CD4-positive, alpha-beta T cell (primary cell): ENCODE results near the gene NMD3. TPM values are rescaled to one million over a fixed set of nuclear protein-coding genes. Genes with fewer than 3 reads are reported as not detected.

Experiments
- ATAC-seq: fragments of 200-7000 bp; cut with Tn5 transposase; one replicate; pipeline ENCODE4 v1.10.0; 2022; ENCODE audit warnings: mild to moderate bottlenecking; ENCODE audit not compliant: poor library complexity
- CTCF ChIA-PET: fragments of 350-600 bp; sonication (Branson Sonifier 250); formaldehyde crosslinking; loops from one replicate; lab custom pipeline; 2021; ENCODE audit warnings: antibody characterized with exemption, inconsistent platforms; lab: Charles Lee
- POLR2A ChIA-PET: fragments of 350-600 bp; sonication (Branson Sonifier 250); formaldehyde crosslinking; loops from one replicate; lab custom pipeline; 2021; ENCODE audit warnings: antibody characterized with exemption, inconsistent platforms; lab: Charles Lee
- DNase-seq, 14 experiments: peaks; one replicate each; pipeline ENCODE4 v3.0.0-alpha.2; 2013 to 2020; ENCODE audit warnings: mixed read lengths in 2 of 14
- H3K27ac ChIP-seq, 2 donors: one replicate each; pipeline versions ENCODE4 v1.5.1 to v1.7.0; 2013; ENCODE audit warnings: low read length in 2 of 2, low read depth in 1 of 2, mild to moderate bottlenecking in 1 of 2
- H3K27me3 ChIP-seq, 2 experiments: 1 replicate in 1 of 2; 2 replicates in 1 of 2; pipeline versions ENCODE4 v1.6.1 to v1.7.0; 2013; ENCODE audit warnings: low read length in 2 of 2, control low read depth in 1 of 2, mild to moderate bottlenecking in 1 of 2, moderate library complexity in 1 of 2; ENCODE audit not compliant: insufficient read depth in 2 of 2, control insufficient read depth in 1 of 2
- H3K36me3 ChIP-seq: one replicate; pipeline ENCODE4 v1.6.1; 2013; ENCODE audit warnings: low read length, control low read depth; ENCODE audit not compliant: insufficient read depth
- H3K4me1 ChIP-seq: one replicate; pipeline ENCODE4 v1.6.1; 2013; ENCODE audit warnings: low read length, control low read depth; ENCODE audit not compliant: insufficient read depth
- H3K4me3 ChIP-seq: one replicate; pipeline ENCODE4 v1.5.1; 2013; ENCODE audit warnings: mild to moderate bottlenecking, low read length, moderate library complexity
- H3K9me3 ChIP-seq, 2 experiments: 1 replicate in 1 of 2; 2 replicates in 1 of 2; pipeline versions ENCODE4 v1.6.1 to v1.7.0; 2013; ENCODE audit warnings: low read length in 2 of 2, mild to moderate bottlenecking in 2 of 2, control low read depth in 1 of 2, moderate library complexity in 1 of 2; ENCODE audit not compliant: control insufficient read depth in 1 of 2, insufficient read depth in 1 of 2
- H3K27ac Mint-ChIP-seq: one replicate; pipeline ENCODE4 v1.8.0; 2020; ENCODE audit warnings: mixed read lengths
- H3K27me3 Mint-ChIP-seq: one replicate; pipeline ENCODE4 v1.8.0; 2021; ENCODE audit warnings: mixed read lengths
- H3K36me3 Mint-ChIP-seq: one replicate; pipeline ENCODE4 v1.8.0; 2021; ENCODE audit warnings: low read depth, mixed read lengths
- H3K4me1 Mint-ChIP-seq: one replicate; pipeline ENCODE4 v1.8.0; 2021; ENCODE audit warnings: low read depth, mixed read lengths
- H3K4me3 Mint-ChIP-seq: one replicate; pipeline ENCODE4 v1.8.0; 2020; ENCODE audit warnings: mild to moderate bottlenecking, mixed read lengths
- H3K9me3 Mint-ChIP-seq: one replicate; pipeline ENCODE4 v1.8.0; 2020; ENCODE audit warnings: mixed read lengths
- intact Hi-C, 2 experiments: fragments of 100-400 bp; cut with DNase I in 1 of 2; cut with micrococcal nuclease in 1 of 2; formaldehyde crosslinking; loops; one replicate each; pipeline versions ENCODE4 v1.15.1 to v1.9.0; 2023 to 2025; cut with DNase I, micrococcal nuclease
- total RNA-seq, 174 experiments: library from RNA in 2 of 174; stranded (reverse) in 2 of 174; gene quantifications; one replicate each; pipeline ENCODE4 v1.2.3 and lab custom pipeline; 2021 to 2026
- TF ChIP-seq, protein P1 (sequence below): fragments of 200-600 bp; IDR thresholded peaks from one replicate; pipeline ENCODE4 v1.8.0; 2022; ENCODE audit warnings: antibody characterized with exemption, mild to moderate bottlenecking

Gene NMD3
- total RNA-seq, 2 experiments from 2014 or later, result 58.4 to 60.1 TPM

DNA sequence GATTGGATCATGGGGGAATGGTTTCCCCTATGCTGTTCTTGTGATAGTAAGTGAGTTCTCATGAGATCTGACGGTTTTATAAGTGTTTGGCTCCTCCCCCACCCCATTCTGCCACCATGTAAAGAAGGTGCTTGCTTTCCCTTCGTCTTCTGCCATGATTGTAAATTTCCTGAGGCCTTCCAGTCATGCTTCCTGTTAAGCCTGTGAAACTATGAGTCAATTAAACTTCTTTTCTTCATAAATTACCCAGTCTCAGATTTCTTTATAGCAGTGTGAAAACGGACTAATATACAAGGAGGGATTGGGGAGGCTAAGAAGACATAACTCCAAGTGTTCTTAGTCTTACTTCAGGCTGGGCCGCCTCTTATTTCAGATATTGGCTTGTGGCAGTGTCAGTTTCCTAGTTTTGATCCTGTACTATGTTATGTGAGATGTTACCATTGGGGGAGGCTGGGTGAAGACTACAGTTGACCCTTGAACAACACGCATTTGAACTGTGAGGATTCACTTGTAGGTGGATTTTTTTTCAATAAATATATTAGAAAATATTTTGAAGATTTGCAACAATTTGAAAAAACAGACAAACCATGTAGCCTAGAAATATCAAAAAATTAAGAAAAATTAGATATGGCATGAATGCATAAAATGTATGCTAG lies 44.9 kb downstream of the NMD3 start:
- Mint-ChIP-seq H3K4me3 (no peak overlapping the region), H3K36me3 (peaks cover 35% of the 10 kb centered on the region), H3K27me3 (no peaks in the 10 kb centered on the region), H3K27ac (no peak overlapping the region), H3K4me1 (peaks cover 8% of the 10 kb centered on the region), H3K9me3 (no peaks in the 10 kb centered on the region)
- DNase-seq (no peak), ATAC-seq (no peak)
- H3K36me3 ChIP-seq, result no peaks in the 10 kb centered on the region
- H3K4me1 ChIP-seq, result no peaks in the 10 kb centered on the region
- no peak overlapping the region for H3K4me3 ChIP-seq
- CTCF ChIA-PET, result no interaction called here
- H3K27ac ChIP-seq, result no peak overlapping the region
- TF ChIP-seq, protein P1, sequence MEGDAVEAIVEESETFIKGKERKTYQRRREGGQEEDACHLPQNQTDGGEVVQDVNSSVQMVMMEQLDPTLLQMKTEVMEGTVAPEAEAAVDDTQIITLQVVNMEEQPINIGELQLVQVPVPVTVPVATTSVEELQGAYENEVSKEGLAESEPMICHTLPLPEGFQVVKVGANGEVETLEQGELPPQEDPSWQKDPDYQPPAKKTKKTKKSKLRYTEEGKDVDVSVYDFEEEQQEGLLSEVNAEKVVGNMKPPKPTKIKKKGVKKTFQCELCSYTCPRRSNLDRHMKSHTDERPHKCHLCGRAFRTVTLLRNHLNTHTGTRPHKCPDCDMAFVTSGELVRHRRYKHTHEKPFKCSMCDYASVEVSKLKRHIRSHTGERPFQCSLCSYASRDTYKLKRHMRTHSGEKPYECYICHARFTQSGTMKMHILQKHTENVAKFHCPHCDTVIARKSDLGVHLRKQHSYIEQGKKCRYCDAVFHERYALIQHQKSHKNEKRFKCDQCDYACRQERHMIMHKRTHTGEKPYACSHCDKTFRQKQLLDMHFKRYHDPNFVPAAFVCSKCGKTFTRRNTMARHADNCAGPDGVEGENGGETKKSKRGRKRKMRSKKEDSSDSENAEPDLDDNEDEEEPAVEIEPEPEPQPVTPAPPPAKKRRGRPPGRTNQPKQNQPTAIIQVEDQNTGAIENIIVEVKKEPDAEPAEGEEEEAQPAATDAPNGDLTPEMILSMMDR, result no peak
- no peaks in the 10 kb centered on the region for H3K9me3 ChIP-seq
- POLR2A ChIA-PET, result no interaction called here
- intact Hi-C loops, result no loop called here
- H3K27me3 ChIP-seq, result no peaks in the 10 kb centered on the region

GRCh38 chr3:161266731-161267150 lies 45.6 kb downstream of the NMD3 start:
- CTCF ChIA-PET, result no interaction called here
- ATAC-seq, result no peak
- POLR2A ChIA-PET, result no interaction called here

GRCh38 chr3:161267646-161268045 lies 46.5 kb downstream of the NMD3 start:
- Histone ChIP-seq H3K4me3 (no peak overlapping the region), H3K36me3 (no peaks in the 10 kb centered on the region), H3K27me3 (no peaks in the 10 kb centered on the region), H3K4me1 (no peaks in the 10 kb centered on the region), H3K9me3 (no peaks in the 10 kb centered on the region), H3K27ac (no peak overlapping the region)
- CTCF ChIA-PET, result no interaction called here
- H3K4me1 Mint-ChIP-seq, result peaks cover 4% of the 10 kb centered on the region
- H3K4me3 Mint-ChIP-seq, result no peak overlapping the region
- intact Hi-C loops, result no loop called here
- ATAC-seq, result no peak
- H3K27me3 Mint-ChIP-seq, result no peaks in the 10 kb centered on the region
- H3K27ac Mint-ChIP-seq, result no peak overlapping the region
- H3K36me3 Mint-ChIP-seq, result peaks cover 21% of the 10 kb centered on the region
- no peaks in the 10 kb centered on the region for H3K9me3 Mint-ChIP-seq
- TF ChIP-seq, protein P1, result no peak
- DNase-seq, result no peak
- POLR2A ChIA-PET, result interaction anchor here (1.0 kb wide), 1 partner anchor 45 kb away, joined by 3 read pairs; no protein-coding TSS in a partner anchor

More at GRCh38 chr3:161266731-161267150, 45.6 kb downstream of the NMD3 start:
- Mint-ChIP-seq H3K27me3 (no peaks in the 10 kb centered on the region), H3K9me3 (no peaks in the 10 kb centered on the region), H3K36me3 (peaks cover 30% of the 10 kb centered on the region), H3K4me3 (no peak overlapping the region), H3K4me1 (peaks cover 8% of the 10 kb centered on the region), H3K27ac (no peak overlapping the region)
- TF ChIP-seq, protein P1, result no peak
- intact Hi-C loops, result no loop called here
- Histone ChIP-seq H3K27me3 (no peaks in the 10 kb centered on the region), H3K4me3 (no peak overlapping the region), H3K4me1 (no peaks in the 10 kb centered on the region), H3K9me3 (no peaks in the 10 kb centered on the region), H3K27ac (no peak overlapping the region), H3K36me3 (no peaks in the 10 kb centered on the region)
- no peak for DNase-seq
